GM18498 (cell line): ENCODE measurements around the gene MOCOS.

Experiments
- ATAC-seq: cut with Tn5 transposase; IDR thresholded peaks from one replicate; pipeline ENCODE4 v1.9.1; 2021; ENCODE audit warnings: mild to moderate bottlenecking, moderate library complexity; ENCODE audit not compliant: unreplicated experiment

The MOCOS gene

DNA sequence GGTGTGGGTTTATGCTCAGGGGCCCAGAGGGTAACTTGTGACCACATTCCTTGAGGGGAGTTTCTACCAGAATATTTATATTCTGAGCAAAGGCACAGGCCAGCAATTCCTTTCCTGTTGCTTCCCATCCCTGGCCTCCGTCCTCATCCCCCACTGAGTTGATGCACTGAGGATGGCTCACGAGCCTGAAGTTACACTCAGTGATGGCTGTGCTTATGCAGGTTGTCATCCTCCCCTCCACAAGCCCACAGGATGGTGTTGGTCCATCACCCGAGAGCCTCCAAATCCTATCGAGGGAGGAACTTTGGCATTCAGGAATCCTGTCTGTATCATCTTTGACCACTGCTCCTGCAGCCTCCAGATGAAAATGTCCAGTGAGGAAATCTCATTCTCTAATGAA, 81.9 kb downstream of the MOCOS start:
- ATAC-seq = no peak

DNA sequence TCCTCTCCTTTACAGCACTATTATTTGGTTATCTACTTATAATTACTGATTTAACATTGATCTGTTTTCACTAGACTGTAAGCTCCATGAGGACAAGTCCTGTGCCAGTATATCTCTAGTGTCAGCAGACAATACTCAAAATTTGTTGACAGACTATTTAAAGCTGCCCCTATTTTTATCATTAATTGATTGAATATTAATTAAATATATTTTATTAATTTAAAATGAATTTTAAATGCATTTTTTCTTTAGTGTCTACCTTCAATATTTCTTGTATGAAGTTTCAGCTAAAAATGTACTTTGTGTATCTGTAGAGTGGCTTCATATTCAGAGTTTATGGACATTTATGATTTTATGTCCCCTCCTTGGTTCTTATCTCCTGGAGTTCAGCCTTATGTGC, 83.9 kb downstream of the MOCOS start:
- no peak for ATAC-seq

DNA sequence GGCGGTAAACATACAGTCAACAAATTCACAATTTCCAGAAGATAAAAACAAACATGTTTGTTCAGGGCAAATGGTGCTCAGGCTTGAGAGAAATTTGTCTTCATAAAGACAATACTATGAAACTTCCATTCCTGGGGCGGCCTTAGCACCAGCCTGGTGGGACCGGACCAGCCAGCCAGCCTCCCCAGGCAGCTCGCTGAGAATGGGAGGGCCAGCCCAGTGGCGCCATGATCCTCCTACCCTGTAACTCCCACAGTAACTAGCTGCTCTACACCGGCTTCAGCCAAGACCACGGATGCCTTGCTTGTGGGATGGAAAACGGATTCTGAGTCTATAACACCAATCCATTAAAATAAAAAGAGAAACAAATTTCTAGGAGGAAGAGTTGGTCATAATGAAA, 86.0 kb downstream of the MOCOS start:
- ATAC-seq = no peak

DNA sequence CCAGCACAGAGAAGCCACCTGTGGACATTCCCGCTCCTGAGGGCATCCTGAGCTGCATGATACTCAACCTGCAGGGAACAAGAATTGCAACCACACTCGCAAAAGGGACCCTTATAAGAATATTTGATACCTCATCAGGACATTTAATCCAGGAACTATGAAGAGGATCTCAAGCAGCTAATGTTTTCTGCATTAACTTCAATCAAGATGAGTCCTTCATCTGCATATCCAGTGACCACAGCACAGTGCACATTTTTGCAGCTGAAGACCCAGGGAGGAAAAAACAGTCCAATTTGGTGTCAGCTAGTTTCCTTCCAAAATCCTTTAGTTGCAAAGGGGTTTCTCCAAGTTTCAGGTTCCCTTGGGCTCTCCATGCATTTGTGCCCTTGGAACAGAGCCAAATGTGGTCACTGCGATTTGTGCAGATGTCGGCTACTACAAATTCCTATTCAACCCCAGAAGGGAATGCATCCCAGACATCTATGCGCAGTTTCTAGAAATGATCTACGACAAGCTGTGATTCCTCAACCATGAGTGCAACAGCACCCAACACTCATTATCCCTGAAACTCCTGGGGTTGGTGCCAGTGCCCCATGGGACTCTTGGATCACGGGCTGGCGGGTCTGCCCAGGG, 86.9 kb downstream of the MOCOS start:
- no peak for ATAC-seq

DNA sequence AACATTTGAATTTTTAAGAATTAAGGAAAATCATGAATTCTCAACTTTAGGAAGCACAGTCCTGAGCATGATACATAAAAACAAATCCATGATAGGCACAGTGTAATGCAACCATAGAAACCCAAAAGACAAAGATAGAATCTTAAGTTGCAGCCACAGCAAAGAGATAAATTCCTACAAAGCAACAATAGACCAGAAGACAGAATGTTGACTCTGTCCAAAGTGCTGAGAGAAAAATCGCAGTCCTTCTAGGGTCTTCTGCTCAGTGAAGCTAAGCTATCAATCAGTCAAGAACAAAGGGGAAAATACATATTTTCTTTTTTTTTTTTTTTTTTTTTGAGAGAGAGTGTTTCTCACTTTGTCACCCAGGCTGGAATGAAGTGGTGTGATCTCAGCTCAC, 88.3 kb downstream of the MOCOS start:
- ATAC-seq = no peak

DNA sequence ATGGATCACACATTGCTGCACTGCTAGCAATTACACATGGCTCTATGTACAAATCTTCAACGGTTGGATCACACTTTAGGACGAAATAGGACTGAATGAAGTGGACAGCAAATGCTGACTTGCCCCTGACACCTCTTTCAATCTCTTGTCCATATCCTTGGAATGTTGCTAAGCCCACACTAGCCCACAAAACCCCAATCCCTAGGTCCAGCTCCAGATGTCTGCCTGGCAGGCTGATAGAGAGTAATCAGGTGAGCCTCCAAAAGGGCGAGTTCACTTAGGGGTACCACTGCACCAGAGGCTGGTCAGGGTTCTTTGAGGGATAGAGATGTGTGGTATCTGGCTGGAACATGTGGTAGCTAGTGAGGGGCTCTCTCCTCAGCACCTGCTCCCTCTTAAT, 91.7 kb downstream of the MOCOS start:
- ATAC-seq = no peak

DNA sequence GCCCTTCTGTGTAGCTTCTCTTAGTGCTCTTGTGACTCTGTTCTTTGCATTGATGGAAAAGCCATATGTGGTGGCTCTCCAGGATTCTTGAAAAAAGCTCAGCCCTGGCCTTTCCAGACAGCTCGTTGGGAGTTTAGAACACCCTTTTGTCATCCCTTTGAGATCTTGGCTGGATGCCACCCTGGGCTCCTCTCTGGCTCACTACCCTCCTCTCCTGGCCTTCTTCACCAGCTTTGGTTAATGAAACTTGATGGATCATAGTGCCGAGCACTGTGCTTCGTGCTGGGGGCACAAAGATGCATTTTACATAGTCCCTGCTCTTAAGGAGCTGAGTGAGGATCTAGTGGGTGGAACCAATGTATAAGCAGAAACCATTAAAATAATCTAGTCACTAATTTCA, 94.6 kb downstream of the MOCOS start:
- no peak for ATAC-seq

DNA sequence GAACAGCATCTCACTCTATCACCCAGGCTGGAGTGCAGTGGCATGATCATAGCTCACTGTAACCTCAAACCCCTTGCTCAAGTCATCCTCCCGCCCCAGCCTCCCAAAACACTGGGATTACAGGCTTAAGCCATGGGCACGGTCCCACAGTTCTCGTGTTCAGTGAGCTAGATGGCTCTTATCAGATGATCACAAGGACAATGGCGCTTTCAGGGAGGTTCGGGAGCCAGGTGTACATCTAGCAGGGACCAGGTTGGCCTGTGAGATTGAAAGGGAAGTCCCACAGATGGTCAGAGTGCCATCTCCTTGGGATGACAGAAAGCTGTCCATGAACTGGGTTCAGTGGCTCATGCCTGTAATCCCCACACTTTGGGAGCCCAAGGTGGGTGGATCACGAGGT, 96.2 kb downstream of the MOCOS start:
- ATAC-seq = no peak

DNA sequence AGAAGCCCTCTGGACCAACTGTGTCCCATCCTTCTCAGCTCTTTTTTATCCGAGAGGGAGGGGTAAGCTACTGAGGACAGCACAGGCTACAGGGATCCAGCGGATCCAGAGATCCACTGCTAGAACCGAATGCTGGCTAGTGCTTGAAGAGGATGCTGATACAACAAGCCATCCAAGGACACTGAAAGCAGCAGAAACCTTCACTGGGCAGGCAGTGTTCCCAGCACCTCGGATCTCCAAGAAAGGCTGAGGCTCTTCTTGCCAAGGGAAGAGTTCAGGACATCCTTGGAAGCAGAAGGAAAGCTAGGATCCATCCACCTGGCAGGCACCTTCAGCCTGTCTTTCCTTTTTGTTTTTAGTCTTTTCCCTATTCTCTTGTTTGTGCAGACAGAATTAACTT, 97.0 kb downstream of the MOCOS start:
- ATAC-seq = no peak

DNA sequence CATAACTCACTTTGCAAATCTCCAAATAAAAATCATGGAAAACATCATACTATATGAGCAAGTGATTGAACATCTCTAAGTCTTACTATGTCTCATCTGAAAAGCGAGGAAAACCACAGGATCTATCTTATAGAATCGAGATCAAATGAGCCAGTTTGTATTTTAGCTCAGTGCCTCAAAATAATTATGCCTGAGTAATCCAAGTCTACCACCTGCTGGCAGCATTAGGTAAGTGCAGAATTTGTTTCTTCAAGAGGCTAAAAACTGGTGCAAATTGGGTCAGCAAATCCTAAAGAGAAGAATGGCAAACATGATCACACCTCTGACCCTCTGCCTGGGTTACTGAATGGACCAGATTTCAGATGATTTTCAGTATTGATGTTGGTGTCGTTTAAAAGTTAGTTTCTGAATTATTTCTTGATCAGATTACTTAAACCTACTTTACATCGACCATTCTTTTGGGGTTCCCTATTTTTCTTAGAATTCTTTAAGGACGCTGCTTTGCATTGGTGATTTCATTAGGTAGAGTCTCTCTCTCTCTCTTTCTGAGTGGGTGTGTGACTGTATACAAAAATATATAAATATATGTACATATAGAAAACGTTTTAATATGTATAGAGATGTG, 97.5 kb downstream of the MOCOS start:
- no peak for ATAC-seq

DNA sequence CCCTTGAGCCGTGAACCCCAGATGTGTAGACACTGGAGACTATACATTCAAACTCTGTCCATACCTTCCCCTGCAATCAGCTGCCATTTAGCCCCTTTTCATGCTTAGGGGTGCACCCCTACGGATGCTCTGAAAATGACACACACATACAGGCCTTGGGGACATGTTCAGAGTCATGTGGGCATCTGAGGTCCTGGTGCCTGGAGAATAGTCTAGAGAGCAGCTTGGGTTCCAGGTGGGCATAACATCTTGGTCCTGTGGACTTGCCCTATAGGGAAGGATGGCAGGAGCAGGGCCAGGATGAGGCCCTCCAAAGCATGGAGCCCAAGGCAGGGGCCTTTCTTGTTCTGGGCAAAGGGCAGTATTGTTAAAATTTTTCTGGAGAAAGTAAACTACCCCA, 100.4 kb downstream of the MOCOS start:
- ATAC-seq = no peak

DNA sequence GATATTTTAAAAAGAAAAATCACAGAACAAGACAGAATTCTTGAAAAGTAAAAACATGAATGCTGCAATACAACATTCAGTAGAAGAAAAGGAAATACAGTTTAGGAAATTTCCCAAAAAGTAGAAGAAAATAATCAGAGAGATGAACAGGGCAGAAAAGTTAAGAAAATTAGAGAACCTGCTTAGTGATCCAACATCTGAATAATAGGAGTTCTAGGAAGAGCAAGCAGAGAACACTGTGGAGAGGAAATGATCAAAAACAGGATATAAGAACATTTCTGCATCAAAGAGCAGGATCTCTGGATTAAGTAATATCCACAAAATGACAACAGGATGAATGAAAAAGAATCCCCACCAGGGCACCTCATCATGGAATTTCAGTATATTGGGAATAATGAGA, 101.4 kb downstream of the MOCOS start:
- ATAC-seq = no peak

DNA sequence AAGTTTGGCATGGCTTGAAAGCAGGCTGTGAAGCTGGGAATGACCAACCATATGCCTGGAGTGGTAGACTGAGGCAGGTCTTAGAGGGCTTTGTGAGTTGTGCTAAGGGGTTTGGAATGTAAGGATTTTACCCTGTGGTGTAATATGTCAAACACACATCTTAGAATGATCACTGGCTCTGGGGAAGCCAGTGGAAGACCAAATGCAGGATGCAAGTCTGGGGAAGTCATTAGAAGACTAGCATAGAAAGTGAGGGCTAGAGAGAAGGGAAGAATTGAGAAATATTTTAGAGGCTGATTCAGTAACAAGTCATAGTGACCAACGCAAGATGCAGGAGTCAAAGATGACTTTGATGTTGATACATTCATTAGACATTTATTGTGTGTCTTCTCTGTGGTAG, 106.7 kb downstream of the MOCOS start:
- no peak for ATAC-seq

DNA sequence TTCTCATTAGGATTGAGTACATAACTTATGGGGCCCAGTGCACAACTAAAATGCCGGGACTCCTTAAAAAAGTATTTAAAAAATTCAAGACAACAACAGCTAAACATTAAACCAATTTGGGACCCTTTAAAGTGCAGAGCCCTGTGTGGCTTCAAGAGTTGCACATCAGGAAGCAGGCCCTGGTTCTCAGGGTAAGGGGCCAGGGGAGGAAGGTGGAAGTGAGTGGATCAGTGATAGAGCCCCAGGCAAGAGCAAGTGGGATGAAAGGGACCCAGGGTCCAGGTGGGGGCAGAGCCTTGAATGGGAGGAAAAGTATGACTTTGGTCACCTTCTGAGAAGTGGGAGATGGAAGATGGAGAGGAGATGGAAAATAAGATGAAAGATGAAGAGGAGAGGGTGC, 107.9 kb downstream of the MOCOS start:
- no peak for ATAC-seq

DNA sequence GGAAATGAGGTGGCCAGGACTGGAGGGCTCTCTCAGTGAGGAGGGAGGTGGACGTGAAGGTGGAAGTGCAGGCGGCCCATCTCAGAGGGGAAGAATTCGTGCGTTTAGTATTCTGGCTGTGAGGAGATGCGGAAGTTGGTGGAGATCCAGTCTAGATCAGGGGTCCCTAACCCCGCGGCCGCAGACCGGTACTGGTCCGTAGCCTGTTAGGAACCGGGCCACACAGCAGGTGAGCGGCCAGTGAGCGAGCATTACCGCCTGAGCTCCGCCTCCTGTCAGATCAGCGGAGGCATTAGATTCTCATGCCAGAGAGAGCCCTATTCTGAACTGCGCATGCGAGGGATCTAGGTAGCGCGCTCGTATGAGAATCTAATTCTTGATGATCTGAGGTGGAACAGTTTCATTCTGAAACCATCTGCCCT, 108.6 kb downstream of the MOCOS start:
- no peak for ATAC-seq

DNA sequence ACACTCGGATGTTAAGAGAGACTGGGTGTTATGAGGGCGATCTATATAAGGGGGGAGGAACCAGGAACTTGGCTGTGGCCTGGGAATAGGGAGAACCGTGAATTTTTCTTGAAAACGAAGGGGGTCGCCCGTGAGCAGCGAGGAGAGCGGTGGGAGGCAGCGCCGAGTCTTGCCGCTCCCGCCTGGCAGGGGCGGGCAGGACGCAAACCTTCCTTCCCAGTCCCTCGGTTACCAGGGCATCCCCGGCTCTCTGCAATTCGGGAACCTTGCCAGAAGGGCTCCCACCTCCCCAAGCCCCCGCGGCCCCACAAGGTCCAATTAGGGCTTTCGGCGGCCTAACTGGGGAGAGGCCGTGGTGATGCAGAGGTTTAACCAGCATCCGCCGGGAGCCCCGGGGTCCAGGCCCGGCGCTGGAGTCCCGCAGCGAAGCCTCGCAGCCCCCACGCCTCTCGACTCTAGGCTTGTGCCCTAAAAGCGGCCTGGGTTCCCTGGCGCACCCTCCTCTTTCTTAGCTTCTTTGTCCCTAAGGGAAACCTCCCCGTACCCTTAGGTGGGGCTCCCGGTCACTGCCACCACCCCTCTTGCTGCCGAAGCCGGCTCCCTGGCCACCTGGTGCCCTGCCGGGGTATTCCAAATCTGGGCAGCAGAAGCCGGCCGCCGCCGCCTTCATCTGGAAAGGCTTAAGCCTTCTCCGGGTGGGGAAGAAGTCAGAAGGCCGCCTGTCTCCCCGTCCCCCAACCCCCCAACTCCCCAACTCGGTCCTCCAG, 109.5 kb downstream of the MOCOS start:
- ATAC-seq = peak; percentile 18

DNA sequence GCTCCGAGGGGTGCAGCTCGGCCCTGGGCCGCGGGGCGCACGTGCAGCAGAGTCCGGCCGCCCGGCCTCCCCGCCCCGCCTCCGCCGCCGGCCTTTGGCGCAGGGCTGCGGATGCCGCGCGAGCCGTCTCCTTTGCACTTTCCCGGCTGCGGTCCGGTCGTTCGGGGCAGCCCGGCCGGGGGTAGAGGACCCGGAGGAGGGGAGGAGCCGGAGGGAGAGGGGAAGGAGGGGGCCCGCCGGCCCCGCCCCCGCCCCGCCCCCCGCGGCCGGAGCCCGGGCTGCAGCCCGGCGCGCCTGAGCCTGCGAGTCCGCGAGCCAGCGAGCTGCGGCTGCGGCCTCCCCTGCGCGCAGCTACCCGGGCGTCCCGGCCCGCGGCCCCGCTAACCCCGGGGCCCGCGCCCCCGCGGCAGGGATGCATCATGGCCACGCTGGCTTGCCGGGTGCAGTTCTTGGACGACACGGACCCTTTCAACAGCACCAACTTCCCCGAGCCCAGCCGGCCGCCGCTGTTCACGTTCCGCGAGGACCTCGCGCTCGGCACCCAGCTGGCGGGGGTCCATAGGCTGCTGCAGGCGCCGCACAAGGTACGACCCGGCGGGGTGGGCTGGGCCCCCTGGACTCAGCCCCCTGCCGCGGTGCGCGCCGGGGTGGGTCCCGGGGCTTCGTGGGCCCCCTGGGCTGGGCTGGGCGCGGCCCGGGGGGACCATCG, 110.3 kb downstream of the MOCOS start, which contains the start of gene FHOD3:
Gene FHOD3, plus strand, starts transcription at position 297 of the 709 bp plus-strand sequence. Its CDS starts 123 bp downstream, at position 420.
- peak; percentile 78 for ATAC-seq

DNA sequence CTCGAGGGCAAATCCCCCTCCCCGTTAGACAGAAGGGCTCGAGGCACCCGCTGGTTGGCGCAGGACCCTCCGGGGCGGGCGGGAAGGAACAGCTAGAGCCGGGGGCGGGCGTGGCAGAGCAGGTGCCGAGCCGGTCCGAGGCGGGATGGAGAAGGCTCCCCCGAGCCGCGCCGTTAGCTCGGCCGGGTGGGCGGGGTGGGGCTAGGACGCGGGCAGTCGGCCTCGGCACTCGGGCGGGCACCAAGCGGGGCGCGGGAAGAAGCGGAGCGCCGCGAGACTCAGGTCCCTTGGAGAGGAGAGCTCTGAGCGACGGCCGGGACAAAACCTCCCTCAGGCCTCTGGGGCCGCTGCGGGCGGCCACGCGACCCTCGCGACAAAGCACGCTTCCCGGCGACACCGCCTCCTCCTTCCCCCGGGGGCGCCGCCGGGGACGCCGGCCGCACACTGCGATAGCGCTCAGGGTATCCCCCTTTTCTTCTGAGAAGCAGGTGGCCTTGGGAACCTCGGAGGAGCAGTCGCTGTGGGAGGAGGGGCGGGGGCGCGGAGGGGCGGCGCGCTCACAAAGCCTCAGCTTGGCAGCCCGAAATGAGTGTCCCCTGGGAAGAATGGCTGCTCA, 110.9 kb downstream of the MOCOS start:
- ATAC-seq = peak; percentile 33

DNA sequence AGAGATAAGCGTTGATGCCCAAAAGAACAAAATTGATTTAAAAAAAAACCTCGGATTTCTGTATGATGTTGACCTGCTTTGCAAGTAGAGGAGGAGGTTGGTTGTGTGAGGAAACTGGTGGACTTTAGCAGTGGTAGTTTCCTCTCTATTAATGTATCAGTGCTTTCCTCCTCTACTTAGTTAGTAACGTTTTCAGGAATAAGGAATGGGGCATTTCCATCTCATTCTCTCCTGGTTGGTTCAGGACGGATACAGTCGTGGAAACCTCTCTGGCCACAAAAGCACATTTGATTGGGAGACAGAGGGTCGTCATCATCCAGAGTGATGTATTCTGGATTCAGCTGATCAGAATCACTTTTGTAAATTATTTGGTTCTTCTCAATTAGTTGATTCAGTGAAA, 111.7 kb downstream of the MOCOS start:
- no peak for ATAC-seq

DNA sequence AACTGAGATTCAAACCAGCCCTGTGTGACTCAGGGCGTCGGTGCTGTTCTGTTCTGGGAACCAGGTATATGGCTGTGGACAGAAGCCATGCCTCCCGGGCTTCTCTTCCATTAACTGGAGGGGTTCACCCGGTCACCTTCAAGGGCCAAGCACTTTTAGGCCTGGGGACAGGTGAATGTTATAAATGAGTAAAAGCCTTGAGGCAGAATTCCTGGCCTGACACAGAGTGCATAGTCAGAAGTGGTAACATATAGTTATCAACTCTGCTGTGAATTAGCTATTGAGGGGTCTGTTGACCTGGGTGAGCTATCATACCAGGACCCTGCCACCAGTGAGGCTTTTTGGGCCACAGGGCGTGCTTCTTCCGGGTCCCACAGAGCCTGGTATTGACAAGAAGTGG, 112.9 kb downstream of the MOCOS start:
- ATAC-seq = no peak

DNA sequence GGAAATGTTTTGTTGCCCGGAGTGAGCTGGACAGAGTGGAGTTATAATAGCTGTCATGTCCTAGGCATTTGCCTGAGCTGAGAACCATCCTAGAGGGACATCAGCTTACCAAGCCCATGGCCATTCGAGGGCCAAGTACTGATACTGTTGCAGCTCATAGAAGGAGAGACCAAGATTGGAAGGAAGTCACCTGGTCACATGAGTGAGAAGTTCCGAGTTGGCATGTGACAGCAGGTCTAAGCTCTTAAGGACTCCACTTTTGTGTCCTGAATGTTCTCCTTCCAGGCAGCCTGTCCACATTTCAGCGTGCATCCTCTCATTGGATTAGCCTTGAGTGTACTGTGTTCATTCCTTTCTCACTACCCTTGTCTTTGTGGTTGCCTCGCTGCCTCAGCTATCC, 114.6 kb downstream of the MOCOS start:
- ATAC-seq = no peak
